VCaP (cell line): Measurements from ENCODE around the gene IFI35.
A peak's percentile ranks its signal among the peaks of the same experiment; 100 is the strongest.

Experiments
- H3K27ac ChIP-seq: fragments of 450-650 bp; 2 replicates; pipeline ENCODE4 v1.5.1; 2017
- TF ChIP-seq, protein P1 (sequence below): fragments of 450-650 bp; conservative IDR thresholded peaks from 2 replicates; pipeline ENCODE4 v1.5.1; 2017; ENCODE audit warnings: mild to moderate bottlenecking, moderate library complexity

Gene IFI35

GRCh38 chr17:43015579-43015978 is 9.0 kb downstream of the IFI35 start:
- no peak overlapping the region for H3K27ac ChIP-seq
- TF ChIP-seq, protein P1, sequence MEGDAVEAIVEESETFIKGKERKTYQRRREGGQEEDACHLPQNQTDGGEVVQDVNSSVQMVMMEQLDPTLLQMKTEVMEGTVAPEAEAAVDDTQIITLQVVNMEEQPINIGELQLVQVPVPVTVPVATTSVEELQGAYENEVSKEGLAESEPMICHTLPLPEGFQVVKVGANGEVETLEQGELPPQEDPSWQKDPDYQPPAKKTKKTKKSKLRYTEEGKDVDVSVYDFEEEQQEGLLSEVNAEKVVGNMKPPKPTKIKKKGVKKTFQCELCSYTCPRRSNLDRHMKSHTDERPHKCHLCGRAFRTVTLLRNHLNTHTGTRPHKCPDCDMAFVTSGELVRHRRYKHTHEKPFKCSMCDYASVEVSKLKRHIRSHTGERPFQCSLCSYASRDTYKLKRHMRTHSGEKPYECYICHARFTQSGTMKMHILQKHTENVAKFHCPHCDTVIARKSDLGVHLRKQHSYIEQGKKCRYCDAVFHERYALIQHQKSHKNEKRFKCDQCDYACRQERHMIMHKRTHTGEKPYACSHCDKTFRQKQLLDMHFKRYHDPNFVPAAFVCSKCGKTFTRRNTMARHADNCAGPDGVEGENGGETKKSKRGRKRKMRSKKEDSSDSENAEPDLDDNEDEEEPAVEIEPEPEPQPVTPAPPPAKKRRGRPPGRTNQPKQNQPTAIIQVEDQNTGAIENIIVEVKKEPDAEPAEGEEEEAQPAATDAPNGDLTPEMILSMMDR, result no peak

- TF ChIP-seq, protein P1, result no peak
- no peak overlapping the region for H3K27ac ChIP-seq
Measured at GRCh38 chr17:43016216-43016615, 9.6 kb downstream of the IFI35 start.

- no peak overlapping the region for H3K27ac ChIP-seq
- TF ChIP-seq, protein P1, result no peak
Measured at GRCh38 chr17:43018008-43018853, 11.6 kb downstream of the IFI35 start.

DNA sequence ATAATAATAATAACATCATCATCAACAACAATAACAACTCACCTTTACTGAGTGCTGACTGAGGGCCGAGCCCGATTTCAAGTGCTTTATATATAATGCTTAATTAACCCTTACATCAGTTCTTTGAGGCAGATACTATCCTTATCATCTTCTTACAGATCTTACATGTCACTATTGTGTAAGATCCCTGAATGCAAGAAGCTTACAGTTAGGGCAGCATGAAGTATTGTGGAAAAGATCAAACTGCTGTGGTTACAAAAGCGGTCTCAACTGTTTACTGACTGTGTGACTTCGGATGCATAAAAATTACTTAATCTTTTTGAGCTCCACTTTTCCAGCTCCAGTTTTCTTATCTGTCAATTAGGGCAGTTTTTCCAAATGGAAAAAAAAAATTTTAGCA is 12.3 kb downstream of the IFI35 start:
- TF ChIP-seq, protein P1, result no peak
- no peak overlapping the region for H3K27ac ChIP-seq

DNA sequence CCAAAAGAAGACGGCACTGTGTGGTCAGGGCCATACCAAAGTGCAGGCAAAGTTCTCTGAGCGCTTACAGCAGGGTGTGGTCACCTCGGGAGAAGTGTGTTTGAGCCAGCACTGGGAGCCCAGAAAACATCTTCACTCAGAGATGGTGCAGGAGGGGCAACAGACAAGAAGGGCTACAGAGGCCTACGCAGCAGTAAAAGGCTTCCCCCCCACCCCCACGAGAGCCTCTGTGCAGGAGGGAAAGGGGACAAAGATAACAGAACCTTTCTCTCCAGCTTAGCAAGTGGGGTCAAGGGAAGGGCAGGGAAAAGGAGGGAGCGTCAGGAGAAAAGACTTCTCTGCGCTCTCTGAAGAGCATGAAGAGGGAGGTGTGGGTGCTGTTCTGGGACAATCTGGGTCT is 12.8 kb downstream of the IFI35 start:
- TF ChIP-seq, protein P1, result no peak
- H3K27ac ChIP-seq, result no peak overlapping the region

DNA sequence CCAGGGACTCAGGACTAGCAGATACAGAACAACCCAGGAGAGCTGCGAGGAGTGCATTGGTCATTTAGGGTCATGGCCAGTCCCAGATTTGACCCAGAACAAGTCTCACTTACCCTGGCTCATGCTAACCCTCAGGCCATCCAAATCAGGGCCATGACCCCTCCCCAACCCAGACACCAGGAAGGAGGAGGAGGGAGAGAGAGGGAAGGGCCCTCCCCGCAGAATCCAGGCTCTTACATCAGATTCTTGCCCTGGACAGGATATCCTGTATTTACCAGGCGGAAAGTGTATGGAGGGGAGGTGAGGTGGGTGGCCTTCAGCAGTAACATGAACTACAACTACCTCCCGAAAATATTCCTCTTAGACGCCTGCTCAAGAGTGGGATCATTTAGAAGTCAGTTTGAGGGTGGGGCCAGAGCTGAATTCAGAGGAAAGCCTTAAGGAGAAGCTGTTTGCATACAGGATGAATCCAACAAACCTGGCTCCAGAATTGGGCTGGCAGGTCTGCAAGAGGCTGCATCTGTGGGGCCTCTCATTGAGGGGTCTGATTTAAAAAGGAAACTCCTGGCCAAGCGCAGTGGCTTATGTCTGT is 13.5 kb downstream of the IFI35 start:
- peak overlapping the region; percentile 81 for H3K27ac ChIP-seq
- TF ChIP-seq, protein P1, result no peak

GRCh38 chr17:43020789-43021740 is 14.5 kb downstream of the IFI35 start:
- TF ChIP-seq, protein P1, result no peak
- peak overlapping the region; percentile 81 for H3K27ac ChIP-seq
